RKO (cell line): ENCODE data around the gene CD22.
"Not testable (repeated sequence)": the region's sequence is repeated elsewhere in the genome, so short reads cannot be mapped to it uniquely, and the experiment has no call there.

ENCODE experiments used
- DNase-seq: peaks from one replicate; pipeline ENCODE4 v3.0.0-alpha.2; 2016; ENCODE audit warnings: low spot score

Gene CD22

DNA sequence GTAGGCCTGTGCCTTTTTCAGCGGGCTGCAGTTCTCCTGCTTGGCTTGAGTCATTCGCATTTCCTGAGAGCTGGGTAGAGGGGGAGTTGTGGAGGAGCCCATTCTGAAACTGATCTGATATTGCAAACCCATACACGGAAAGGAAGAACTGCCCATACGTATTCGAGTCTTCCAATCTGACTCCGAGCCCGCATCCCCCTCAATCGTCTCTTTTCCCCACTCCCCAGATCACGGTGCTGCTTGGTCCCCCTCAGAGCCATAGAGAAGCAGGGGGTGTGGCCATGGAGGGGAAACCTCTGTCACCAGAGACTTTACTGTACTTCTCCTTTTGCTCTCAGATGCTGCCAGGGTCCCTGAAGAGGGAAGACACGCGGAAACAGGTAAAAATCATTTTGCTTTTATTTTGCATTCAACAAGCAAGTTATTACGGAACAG is at the start of gene CD22:
TSS of gene CD22 (plus strand) at position 337 of the 435 bp plus-strand sequence. CDS start 2,854 bp downstream, outside the sequence.
- DNase-seq, result no peak

DNA sequence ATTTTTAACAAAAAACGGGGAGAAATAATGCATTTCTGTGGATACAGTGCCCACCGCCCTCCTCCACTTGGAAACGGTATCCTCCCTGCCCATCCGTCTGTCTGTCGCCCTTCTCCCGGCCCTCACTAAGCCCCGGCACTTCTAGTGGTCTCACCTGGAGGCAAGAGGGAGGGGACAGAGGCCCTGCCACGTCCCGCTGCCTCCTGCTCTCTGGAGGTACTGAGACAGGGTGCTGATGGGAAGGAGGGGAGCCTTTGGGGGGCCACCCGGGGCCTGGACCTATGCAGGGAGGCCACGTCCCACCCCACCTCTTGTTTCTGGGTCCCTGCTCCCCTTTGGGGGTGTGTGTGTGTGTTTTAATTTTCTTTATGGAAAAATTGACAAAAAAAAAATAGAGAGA is 49.6 kb upstream of the CD22 start:
- no peak for DNase-seq

DNA sequence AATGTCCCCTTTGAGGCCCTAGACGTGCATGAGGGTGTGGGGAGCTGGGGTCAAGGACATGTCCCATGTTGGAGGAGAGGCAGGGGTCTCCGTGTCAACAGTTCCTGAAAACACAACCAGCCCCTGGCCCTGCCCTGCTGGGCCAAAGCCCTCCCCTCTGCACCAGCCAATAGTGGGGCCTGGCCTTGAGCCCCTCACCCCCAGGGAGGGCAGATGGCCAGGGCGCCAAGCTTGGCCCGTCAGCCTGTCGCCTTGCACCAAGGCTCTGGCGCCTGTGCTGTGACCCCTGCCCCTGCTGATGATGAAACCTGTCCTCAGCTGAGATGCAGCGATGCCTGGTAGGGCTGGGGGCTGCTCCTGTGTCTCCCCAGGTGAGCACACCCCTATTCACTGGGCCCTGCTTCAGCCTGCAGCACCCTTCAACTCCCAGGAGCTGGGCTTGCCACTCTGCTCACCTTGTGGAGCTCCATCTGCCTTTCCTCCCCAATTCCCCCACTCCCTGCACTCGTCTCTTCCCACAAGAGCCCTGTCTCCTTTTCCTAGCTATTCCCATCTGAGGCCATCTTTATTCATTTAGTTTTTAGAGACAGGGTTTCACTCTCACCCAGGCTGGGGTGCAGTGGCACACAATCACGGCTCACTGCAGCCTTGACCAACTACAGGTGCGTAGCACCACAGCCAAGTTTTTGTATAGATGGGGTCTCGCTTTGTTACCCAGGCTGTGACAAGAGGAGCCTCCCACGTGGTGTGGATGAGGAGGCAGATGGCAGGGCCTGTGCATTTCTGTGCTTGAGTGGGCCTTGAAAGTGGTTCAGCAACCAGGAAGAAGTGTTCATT is 48.8 kb upstream of the CD22 start:
- no peak for DNase-seq

DNA sequence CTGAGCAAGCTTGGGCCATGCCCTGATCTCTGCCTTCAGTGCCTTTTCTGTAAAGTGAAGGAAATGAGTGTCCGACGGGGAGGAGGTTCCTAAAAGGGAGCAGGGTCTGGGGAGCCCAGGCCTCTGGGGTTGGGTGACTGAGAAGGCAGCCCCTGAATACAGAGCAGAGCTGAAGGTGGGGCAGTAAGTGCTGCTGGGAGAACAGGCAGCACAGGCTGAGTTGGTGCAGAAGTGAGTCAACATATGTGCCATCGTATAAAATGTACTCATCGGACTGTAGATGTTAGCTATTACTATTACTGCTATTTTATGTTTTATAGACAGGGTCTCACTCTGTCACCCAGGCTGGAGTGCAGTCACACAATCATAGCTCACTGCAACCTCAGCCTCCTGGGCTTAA is 47.7 kb upstream of the CD22 start:
- no peak for DNase-seq

DNA sequence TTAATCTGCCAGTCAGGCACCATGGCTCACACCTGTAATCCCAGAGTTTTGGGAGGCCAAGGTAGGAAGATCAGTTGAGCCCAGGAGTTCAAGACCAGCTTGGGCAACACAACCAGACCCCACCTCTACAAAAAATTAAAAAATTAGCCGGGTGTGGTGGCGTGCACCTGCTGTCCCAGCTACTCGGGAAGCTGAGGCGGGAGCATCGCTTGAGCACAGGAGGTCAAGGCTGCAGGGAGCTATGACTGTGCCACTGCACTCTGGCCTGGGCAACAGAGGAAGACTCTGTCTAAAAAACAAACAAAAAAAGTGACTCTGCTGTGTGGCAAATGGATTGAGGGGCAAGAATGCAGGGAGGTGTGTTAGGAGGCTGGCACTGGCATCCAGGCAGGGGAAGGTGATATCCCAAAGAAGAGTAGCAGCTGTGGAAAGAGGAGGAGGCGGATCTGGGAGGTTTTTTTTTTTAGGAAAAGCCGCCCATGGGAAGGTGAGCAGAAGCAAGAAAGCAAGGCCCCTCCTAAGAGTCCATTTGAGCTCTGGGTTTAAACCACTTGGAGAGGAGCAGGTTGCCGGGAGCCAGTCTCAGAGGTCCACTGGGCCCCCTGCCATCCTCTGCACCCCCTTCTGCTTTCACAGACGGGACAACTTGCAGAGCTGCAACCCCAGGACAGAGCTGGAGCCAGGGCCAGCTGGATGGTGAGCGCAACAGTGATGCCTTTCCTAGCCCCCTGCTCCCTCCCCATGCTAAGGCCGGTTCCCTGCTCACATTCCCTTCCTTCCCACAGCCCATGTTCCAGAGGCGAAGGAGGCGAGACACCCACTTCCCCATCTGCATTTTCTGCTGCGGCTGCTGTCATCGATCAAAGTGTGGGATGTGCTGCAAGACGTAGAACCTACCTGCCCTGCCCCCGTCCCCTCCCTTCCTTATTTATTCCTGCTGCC is 44.6 kb upstream of the CD22 start:
- no peak for DNase-seq

DNA sequence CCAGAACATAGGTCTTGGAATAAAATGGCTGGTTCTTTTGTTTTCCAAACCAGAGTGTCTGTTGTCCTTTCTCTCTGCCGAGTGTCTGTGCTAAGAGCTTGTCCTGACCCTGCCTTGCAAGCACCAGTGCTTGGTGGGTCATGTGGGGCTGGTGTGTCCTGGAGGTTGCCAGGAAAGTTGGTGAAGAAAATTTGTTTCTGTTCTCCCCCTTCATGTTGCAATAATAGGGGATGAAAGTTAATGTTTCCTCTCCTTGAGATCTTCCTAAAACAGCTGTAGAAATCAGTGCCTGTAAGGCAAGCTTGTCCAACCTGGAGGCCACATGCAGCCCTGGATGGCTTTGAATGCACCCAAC is 43.9 kb upstream of the CD22 start:
- DNase-seq, result no peak

DNA sequence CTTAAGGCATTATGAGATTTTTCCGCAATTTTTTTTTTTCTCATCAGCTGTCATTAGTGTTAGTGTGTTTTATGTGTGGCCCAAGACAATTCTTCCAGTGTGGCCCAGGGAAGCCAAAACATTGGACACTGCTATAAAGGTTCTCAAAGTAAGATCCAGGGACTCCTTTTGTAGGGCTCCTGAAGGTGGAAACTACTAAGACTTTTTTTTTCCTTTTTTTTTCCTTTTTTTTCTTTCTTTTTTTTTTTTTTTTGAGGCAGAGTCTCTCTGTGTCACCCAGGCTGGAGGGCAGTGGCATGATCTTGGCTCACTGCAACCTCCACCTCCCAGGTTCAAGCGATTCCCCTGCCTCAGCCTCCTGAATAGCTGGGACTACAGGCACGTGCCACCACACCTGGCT is 43.5 kb upstream of the CD22 start:
- not testable (repeated sequence) for DNase-seq

DNA sequence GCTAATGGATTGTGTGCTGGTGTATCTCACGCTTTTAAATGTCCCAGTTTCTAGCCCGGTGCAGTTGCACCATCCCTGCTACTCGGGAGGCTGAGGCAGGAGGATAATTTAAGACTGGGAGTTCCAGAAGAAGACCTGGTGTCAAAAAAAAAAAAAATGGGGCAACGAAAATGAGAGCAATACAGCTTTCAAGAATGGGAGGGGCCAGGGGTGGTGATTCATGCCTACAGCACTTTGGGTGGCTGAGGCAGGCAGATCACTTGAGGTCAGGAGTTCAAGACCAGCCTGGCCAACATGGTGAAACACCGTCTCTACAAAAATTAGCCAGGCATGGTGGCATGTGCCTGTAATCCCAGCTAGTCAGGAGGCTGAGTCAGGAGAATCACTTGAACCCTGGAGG is 42.9 kb upstream of the CD22 start:
- DNase-seq, result not testable (repeated sequence)

DNA sequence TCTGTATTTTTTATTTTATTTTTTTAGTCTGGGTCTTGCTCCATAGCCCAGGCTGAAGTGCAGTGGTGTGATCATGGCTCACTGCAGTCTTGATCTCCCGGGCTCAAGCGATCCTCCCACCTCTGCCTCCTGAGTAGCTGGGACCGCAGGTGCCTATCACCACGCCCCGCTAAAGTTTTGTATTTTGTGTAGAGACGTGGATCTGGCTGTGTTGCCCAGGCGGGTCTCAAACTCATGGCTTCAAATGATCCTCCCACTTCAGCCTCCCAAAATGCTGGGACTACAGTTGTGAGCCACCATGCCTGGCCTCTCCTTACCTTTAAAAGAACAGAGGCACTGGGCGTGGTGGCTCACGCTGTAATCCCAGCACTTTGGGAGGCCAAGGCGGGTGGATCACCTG is 41.3 kb upstream of the CD22 start:
- no peak for DNase-seq

DNA sequence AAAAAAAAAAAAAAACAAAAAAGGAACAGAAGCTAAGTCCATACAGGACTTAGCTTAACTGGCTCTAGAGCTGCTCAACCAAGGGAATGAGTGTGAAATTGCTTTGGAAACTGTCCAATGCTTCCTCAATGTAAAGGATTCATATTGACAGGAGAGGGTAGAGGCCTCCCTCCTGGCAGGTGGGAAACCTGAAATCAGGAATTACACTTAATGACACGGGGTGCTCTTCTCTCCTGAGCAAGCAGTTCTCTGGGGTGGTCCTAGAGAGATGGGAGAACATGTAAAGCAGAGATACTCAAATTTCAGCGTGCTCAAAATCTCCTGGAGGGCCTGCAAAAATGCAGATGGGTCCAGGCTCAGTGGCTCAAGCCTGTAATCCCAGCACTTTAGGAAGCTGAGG is 40.7 kb upstream of the CD22 start:
- no peak for DNase-seq

DNA sequence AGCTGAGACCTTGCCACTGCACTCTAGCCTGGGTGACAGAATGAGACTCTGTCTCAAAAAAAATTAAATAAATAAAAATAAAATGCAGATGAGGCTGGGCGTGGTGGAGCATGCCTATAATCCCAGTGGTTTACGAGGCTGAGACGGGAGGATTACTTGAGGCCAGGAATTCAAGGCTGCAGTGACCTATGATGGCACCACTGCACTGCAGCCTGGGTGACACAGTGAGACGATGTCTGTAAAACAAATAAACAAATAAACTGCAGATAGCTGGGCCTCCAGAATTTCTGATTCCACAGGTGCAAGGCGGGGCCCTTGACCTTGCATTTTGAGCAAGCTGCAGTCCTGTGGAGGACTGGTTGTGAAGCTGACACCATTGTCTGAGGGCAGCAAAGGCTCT is 40.1 kb upstream of the CD22 start:
- DNase-seq, result no peak

DNA sequence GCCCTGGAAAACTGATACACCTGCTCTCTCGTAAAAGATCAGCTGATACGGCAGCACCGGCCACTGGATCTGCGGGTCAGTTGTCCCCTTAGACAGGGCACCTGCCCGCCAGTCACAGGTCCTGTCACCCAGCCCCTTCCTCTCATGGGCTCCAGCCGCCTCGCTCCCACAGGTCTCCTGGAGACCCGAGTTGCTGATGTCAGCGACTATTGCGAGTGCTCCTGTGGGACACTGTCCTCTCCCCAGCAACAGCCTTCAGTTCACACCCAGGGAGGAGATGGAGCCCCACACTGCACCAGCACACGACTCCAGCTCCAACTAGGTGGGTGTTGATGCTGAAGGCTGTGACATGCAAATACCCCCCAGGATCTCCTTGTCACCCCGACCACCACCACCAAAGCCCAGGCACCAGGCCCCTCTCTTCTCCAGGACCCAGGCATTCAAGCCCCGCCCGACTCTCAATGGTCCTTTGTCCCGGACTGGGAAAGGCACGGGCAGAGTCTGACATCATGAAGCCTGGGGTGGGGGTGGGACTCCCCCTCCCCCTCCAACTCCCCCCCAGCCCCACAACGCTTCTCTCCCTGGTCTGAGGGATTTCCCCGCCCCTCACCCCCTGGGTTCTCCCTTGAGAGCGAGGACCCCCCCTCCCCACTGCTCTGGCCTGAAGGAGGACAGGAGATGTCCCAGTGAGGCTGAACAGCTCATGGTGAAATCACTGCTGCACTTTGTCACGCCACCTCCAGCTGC is 38.4 kb upstream of the CD22 start:
- DNase-seq, result no peak

DNA sequence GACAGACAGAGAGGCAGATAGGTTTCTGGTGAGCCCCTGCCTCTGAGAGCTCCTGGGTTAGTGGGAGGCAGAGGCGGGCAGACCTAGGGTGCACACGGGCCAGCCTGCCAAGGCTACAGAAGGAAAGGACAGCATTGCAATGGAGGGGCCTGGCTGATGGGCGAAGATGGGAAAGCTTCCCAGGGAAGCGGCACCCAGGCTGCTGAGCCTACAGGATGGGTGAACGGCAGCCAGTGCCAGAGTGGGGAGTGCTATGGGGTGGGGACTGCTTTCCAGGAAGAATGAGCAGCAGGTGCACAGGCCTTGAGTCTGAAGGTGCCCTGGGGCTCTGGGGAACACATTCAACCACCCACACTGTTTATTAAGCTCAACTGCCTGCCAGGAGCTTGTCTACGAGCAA is 37.7 kb upstream of the CD22 start:
- no peak for DNase-seq

DNA sequence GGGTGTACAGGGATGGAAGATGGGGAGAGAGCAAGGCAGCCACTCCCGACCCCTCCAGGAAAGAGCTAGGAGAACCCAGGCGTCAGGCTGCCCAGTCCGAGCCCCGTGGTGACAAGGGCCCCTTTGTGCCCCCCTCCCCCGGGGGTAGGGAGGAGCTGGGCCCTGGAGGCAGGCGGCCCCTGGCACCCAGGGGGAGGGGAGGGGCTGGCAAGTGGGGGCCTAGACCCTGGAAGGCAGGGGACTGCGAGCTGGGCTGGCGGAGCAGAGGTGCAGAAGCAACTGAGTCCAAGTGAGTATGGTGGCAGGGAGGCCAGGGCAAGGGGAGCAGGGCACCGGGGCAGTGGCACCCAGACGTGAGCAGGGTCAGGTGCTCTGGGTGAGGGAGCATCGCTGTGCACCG is 37.1 kb upstream of the CD22 start, which contains the start of gene MAG:
TSS of gene MAG (plus strand) at position 246 of the 400 bp plus-strand sequence. CDS start 3,248 bp downstream, outside the sequence.
- DNase-seq, result no peak

DNA sequence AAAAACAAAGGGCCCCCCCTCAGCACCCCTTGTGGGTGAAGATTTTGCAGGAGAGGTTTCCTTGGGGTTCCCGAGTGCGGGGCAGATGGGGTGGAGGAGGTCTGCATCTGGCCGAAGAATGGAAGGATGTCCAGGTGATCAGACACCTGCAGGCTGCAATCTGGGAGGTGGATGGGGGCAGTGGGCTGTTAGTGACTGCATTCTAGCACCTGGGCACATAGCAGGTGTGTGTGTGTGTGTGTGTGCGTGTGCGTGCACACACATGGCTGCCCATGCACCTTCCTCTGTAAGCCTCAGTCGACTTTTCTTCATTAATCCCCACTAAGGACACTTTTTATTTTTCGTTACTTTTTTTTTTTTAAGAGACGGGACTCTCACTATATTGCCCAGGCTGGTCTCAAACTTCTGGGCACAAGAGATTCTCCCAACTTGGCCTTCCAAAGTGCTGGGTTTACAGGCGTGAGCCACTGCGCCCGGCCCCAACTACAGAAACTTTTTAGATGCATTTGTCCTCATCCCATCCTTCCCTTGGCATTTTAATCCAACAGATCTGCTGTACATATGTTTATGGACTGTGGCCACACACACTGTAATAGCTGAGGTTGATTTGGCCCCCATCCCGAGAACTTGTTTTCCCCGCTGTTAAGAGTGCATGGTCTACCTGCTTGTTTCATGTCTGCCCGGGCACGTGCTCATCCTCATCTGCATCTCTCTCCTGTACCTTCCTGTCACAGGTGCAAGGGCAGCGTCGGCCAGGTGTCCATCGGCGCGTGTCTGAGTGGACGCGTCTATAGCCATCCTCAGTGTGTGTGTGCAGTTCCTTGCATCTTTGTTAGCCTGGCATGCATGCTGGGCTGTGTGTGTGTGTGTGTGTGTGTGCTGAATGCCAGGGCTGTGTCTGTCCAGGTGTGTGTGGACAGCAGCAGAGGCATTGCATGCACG is 36.3 kb upstream of the CD22 start:
- DNase-seq, result no peak

DNA sequence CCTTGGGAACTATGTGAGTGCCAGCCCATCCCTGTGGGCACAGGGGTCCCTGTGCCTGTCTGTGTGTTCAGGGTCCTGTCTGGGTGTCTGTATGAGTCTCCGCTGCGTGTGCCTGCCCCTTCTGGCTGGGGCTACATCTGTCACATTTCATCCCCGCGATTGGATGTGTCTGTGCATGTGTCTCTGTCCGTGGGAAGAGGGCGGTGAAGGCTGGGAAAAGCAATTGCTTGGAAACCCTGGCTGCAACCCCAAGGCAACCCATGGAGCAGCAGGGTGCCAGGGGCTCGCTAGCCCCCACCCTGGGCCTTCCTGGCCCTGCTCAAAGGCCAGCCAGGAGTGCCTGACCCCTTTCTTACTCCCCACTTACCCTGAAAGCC is 35.6 kb upstream of the CD22 start:
- no peak for DNase-seq

DNA sequence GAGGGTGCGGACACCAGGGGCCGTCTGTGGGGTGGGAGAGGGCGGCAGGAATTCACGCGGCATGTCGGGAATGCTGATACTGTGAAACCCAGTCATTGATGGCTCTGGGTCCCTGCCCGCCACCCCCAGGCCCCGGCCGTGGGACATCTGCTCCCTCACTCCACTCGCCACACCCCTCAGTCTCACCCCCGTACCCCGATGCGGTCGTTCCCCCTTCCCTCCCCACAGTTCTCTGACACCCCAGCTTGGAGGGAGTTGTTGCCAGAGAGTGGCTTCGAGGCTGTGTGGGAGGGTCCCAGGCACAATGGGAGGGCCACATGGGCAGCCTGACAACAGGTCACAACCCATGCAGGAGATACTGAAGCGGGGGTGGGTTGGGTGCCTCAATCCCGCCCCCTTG is 35.2 kb upstream of the CD22 start:
- DNase-seq, result no peak

DNA sequence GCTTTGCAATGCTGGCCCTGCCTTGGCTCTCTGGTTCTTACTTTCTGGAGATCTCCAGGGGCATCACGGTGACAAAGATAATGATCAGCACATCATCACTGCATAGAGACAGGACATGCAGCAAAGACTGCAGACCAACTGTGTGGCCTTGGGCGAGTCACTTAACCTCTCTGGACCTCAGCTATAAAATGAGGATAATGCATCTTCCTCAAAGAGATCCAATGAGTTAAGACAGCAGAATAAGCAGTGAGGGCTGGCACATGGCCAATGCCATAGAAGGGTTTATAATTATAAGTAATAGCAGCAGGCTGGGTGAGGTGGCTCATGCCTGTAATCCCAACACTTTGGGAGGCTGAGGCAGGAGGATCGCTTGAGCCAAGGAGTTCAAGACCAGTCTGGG is 34.7 kb upstream of the CD22 start:
- DNase-seq, result no peak

DNA sequence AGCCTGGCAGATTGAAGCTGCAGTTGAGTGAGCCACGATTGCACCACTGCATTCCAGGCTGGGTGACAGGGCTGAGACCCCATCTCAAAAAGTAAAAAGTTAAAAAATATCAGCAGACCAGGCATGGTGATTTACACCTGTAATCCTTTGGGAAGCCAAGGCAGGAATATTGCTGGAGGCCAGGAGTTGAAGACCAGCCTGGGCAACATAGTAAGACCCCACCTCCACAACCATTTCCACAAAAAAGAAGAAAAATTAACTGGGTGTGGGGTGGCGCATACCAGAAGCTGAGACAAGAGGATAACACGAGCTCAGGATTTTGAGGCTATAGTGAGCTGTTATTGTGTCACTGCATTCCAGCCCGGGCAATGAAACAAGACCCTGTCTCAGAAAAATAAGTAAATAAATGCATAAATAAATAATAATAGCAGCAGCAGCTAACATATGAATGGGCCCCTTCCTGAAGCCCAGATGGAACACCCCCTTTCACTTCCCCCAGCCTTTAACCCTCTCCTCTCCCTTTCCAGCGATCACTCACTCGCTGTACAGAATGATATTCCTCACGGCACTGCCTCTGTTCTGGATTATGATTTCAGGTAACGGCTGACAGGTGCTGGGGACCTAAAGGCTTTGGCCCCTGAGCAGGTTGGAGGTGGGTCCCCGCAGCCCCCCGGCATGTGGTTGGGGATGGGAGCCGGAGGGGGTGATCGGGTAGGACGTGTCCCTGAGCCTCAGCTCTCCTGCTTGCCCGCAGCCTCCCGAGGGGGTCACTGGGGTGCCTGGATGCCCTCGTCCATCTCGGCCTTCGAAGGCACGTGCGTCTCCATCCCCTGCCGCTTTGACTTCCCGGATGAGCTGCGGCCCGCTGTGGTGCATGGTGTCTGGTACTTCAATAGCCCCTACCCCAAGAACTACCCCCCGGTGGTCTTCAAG is 33.9 kb upstream of the CD22 start:
- DNase-seq, result no peak
